HG03060 (cell line): ENCODE results near the gene PPP1R1A.

Source experiments
- ATAC-seq: cut with Tn5 transposase; IDR thresholded peaks from one replicate; pipeline ENCODE4 v1.9.1; 2021; ENCODE audit warnings: low read depth, moderate number of reproducible peaks; ENCODE audit not compliant: unreplicated experiment

Gene PPP1R1A

GRCh38 chr12:54603872-54604271 is 15.4 kb upstream of the PPP1R1A start:
- ATAC-seq, result no peak

DNA sequence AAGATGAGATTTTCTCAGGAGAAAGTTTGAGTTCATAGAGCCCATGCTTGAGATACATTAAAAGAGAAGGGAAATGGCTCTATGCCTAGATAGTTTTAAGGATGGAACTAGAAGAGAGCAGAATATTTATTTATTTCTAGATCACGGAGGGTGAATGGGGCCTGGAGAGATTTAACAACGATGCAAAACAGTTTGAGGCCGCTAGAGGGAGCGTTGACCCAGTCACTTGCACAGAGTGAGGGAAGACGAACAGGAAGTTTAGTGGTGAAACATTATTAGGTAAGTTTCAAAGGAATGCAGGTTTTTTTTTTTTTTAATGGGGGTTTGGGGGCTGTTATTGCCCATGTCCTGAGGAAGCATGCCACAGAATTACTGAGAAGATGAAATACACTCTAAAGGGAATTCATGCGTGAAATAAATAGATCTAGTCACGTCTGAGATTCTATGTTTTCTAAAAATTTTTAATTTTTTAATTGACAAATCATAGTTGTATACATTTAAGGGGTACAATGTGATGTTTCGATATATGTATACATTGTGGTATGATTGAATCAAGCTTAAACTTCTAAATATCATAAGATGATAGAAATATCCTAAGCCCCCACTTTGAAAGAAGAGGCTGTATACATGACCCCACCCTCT is 14.8 kb upstream of the PPP1R1A start:
- peak; percentile 86 for ATAC-seq

GRCh38 chr12:54602661-54603060 is 14.2 kb upstream of the PPP1R1A start:
- ATAC-seq, result no peak

GRCh38 chr12:54601841-54602240 is 13.4 kb upstream of the PPP1R1A start:
- ATAC-seq, result no peak

DNA sequence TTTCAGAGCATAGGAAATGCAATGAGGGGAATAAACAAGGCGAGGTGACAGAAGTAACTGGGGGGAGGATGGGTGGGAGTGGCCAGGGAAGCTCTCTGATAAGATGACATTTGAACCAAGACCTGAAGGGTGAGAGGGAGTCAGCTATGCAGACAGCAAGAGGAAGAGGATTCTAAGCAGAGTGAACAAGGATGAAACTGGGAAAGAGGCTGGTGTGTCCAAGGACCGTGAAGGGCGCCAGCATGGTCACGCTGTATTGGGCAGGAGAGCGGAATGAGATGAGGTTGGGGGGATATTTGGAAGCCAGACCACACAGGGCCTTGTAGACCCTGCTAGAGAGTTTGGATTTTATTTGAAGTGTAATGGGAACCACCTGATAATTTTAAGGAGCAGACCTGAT is 10.5 kb upstream of the PPP1R1A start:
- ATAC-seq, result no peak

GRCh38 chr12:54596526-54596946 is 8.1 kb upstream of the PPP1R1A start:
- ATAC-seq, result no peak

DNA sequence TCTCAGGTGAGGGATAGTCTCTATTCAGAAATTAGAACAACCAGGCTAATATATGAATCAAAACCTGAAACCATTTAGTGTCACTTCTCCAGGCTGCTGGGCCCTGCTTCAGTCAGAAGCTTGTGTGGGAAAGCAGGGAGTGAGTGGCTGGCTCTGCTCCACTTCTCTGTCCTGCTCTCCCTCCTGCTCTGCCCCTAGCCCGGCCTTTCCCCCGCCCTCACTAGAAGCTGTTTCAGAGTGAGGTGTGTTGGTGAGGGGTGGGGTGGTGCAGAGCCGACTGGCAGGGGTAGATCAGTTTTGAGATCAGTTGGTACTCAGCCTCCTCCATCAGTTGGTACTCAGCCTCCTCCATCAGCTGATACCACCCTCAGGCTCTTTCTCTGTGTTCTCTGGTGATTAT is 7.0 kb upstream of the PPP1R1A start:
- no peak for ATAC-seq

DNA sequence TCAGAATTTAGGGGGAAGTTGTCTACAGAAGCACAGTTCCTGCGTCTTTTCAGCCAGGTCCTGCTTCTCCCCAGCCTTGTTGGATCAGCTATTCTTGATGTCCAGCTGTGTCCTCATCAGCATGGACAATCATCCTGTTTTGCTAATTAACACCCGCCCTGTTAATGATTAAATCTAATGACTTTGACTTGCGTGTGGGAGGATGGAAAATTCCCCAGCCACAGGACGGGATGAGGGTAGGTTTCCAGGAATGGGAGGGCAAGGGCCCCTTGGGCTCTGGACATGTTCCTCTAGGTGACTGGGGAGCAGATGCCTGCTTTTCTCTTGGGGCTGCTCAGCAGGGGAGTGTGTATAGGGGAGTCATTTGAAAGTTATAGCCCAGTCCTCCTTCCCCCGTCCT is 5.3 kb upstream of the PPP1R1A start:
- ATAC-seq, result no peak

- ATAC-seq, result no peak
Measured at GRCh38 chr12:54593135-54593534, 4.7 kb upstream of the PPP1R1A start.

- no peak for ATAC-seq
Measured at GRCh38 chr12:54592316-54592715, 3.9 kb upstream of the PPP1R1A start.

GRCh38 chr12:54590978-54591591 is 2.6 kb upstream of the PPP1R1A start:
- ATAC-seq, result no peak

GRCh38 chr12:54589964-54590363 is 1.5 kb upstream of the PPP1R1A start:
- ATAC-seq, result no peak

DNA sequence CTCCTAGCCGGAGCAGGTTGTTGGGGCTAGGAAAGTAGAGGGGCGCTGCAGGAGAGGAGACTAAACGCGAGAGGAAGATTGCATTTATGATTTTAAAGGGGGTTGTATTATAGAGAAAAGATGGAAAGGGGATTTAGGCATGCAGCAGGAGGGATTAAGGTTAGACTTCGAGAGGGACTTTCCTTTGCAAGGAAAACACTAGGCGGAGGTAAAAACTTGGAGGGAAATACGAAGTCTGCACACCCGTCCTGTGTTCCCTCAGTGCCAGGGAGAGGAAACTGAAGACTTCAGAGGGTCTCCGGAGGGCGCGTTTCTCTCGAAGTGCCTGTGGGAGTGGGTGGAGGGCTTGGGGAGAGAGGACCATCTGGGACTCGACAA is 420 bp upstream of the PPP1R1A start:
- no peak for ATAC-seq

DNA sequence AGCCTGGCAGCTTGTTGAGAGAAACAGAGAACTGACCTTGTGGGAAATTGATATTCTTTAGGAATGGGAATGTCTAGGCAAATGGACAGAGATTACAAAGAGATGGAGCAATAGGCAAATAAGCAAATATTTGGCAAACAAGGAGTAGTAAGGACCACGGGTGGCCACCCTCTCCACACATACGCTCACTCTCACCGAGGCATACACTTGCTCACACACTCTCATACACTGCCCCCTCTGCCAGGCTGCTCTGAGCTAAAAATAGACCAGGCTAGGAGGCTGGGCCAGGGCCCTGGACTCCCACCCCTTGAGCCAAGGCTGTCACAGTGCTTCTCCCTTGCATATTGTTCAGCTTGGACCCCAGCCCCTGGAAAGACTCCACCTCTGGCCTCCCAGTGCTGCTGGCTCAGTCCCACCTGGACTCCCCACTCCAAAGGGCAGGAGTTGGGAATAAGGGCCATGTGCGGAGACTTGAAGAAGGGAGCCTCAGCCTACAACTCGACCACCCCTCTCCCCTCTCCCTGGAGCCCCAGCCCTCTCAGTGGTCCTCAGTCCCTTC is 1.1 kb downstream of the PPP1R1A start:
- no peak for ATAC-seq

DNA sequence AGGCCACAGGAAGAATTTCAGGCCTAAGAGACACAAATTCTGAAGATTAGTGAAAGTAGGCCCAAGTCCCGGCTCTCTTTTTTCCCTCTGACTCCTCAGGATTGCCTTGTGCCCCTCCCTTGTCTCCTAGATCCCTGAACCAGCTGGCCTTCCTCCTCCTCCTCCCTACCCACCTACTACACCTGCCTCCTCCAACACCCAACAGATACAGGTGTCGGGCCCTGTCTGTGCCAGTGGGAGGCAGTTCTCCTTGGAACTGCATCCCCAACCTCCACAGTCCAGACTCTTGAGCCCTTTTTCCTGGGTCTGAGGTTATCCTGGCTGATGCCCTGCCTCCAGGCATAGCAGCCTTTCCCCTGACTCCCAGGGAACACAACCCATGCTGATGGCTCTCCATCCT is 1.8 kb downstream of the PPP1R1A start:
- ATAC-seq, result no peak

GRCh38 chr12:54585243-54585642 is 3.2 kb downstream of the PPP1R1A start:
- ATAC-seq, result no peak

DNA sequence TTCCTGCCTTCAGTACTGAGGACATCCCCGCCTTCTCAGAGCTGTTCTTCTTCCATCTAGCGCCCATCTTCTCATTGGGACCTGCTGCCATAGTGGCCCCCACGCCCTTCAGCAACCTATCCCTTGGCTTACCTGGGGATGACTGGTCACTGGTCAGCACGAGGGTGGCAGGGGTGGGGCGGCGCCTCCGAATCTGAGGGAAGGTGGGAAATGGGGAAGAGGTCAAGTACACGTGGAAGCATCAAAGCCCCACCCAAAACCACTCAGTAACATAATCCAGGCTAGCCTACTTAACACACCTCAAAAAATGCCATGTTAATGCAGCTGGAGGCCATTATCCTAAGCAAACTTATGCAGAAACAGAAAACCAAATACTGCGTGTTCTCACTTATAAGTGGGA is 4.3 kb downstream of the PPP1R1A start:
- ATAC-seq, result no peak

DNA sequence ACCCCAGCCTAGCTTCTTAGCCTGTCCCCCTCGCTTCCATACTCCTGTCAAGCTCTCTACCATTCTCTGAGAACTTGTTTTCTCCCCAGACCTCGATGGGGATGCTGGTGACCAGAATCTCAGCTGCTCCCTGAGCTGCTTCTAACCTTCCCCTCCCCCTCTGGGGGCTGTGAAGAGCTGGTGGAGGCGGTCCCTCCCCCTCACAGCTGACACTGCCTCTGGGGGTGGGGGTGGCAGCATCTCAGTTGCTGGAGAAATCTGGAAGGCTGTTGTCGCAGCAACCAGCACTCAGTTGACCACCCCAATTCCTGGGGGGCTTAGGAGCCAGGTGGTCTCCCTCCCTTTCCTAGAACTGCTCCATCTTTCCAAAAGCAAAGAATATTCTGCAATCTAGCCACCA is 4.7 kb downstream of the PPP1R1A start:
- ATAC-seq, result no peak

DNA sequence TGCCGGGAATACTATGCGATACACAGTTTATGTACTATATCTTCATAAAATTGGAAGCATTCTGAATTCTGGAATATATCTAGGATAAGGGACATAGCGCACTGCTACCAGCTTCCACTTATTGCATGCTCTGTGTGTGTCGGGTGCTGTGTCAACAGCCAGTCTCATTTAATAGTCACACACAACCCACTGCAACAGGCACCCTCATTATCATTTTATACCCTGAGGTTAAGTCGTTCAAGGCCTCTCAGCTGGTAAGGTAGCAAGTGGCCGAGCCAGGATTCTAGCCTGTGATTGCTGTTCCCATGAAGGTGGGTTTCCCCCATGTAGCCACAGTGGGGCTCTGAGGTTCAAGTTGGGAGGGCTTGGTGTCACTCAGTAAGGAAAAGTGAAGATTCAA is 7.0 kb downstream of the PPP1R1A start:
- ATAC-seq, result no peak

- peak; percentile 86 for ATAC-seq
Measured at GRCh38 chr12:54579696-54580333, 8.6 kb downstream of the PPP1R1A start.

DNA sequence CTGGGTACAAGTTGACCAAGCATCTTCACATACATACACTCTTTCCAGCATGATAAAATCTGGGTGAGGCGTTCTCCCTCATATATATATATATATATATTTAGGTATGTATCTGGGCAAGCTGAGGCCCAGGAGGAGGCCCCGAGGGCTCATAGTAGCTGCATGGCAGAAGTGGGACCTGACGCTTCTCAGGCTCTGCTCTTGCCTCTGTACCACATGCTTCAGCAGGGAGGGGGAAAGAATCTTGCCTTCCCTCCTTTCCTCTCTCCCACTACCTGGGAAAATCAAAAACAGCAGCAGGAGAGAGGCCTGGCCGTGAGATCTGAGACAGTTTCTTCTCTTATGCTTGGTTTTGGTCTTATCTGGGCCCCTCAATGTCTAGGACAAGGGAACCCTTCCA is 9.2 kb downstream of the PPP1R1A start:
- ATAC-seq, result no peak

GRCh38 chr12:54578778-54579177 is 9.7 kb downstream of the PPP1R1A start:
- no peak for ATAC-seq
